Peyer's patch (tissue), 4 donors: Measurements from ENCODE around the gene ACRV1.

Experiments
- POLR2A ChIP-seq, 2 donors: fragments of 450-650 bp; IDR thresholded peaks; one replicate each; pipeline ENCODE4 v1.5.1; 2017; ENCODE audit warnings: antibody characterized with exemption in 2 of 2, mild to moderate bottlenecking in 2 of 2, moderate library complexity in 2 of 2
- TF ChIP-seq, protein P1 (sequence below), 6 experiments: fragments of 450-650 bp in 4 of 6; fragments of 200-600 bp in 2 of 6; sonication (generic) in 1 of 6; IDR thresholded peaks; one replicate each; pipeline ENCODE4 v1.5.1; 2017 to 2019; ENCODE audit warnings: antibody characterized with exemption in 6 of 6, mild to moderate bottlenecking in 3 of 6, moderate library complexity in 1 of 6

GRCh38 chr11:125685228-125685627, 4.6 kb upstream of the ACRV1 start:
- TF ChIP-seq, protein P1, sequence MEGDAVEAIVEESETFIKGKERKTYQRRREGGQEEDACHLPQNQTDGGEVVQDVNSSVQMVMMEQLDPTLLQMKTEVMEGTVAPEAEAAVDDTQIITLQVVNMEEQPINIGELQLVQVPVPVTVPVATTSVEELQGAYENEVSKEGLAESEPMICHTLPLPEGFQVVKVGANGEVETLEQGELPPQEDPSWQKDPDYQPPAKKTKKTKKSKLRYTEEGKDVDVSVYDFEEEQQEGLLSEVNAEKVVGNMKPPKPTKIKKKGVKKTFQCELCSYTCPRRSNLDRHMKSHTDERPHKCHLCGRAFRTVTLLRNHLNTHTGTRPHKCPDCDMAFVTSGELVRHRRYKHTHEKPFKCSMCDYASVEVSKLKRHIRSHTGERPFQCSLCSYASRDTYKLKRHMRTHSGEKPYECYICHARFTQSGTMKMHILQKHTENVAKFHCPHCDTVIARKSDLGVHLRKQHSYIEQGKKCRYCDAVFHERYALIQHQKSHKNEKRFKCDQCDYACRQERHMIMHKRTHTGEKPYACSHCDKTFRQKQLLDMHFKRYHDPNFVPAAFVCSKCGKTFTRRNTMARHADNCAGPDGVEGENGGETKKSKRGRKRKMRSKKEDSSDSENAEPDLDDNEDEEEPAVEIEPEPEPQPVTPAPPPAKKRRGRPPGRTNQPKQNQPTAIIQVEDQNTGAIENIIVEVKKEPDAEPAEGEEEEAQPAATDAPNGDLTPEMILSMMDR (IDR thresholded peaks at IDR 0.05): no peak
- TF ChIP-seq POLR2A (IDR thresholded peaks at IDR 0.05): no peak
